ENCODE results near the gene ZNF8. TPM values are rescaled to one million over a fixed set of nuclear protein-coding genes. Genes with fewer than 3 reads are reported as not detected.
A peak's percentile ranks its signal among the peaks of the same experiment; 100 is the strongest.
"Not testable (repeated sequence)": the region's sequence is repeated elsewhere in the genome, so short reads cannot be mapped to it uniquely, and the experiment has no call there.

The ZNF8 gene
- total RNA-seq (2014; rRNA removed; shearing (Covaris generic)): 2.9 and 3.6 TPM in 2 replicates
- 2.1 and 2.3 TPM in 2 replicates for polyA plus RNA-seq (2015; cell fraction: cytosol; rRNA removed)
- 7.3 and 7.4 TPM in 2 replicates for polyA plus RNA-seq (2015; cell fraction: nucleus; rRNA removed)

- in situ Hi-C loops (cut with HindIII; ENCODE audit: low pct_unique_long_range_greater_than_20kb, low sequenced_read_pairs): no loop called here
- DNase-seq (ENCODE audit: low read depth, low spot score): peak; percentile 97
Observed at GRCh38 chr19:58278541-58279041, at the start of gene ZNF8. ZNF8 (plus strand) TSS chr19:58278955; CDS start chr19:58279082, 127 bp downstream.

GRCh38 chr19:58229255-58229639, 49.5 kb upstream of the ZNF8 start:
- no peak for DNase-seq (ENCODE audit: low read depth, low spot score)
- in situ Hi-C loops (cut with HindIII; ENCODE audit: low pct_unique_long_range_greater_than_20kb, low sequenced_read_pairs): no loop called here

- in situ Hi-C loops (cut with HindIII; ENCODE audit: low pct_unique_long_range_greater_than_20kb, low sequenced_read_pairs): no loop called here
- DNase-seq (ENCODE audit: low read depth, low spot score): no peak
Observed at GRCh38 chr19:58237324-58237723, 41.4 kb upstream of the ZNF8 start.

GRCh38 chr19:58243351-58243750, 35.4 kb upstream of the ZNF8 start:
- in situ Hi-C loops (cut with HindIII; ENCODE audit: low pct_unique_long_range_greater_than_20kb, low sequenced_read_pairs): no loop called here
- DNase-seq (ENCODE audit: low read depth, low spot score): no peak

GRCh38 chr19:58248886-58249285, 29.9 kb upstream of the ZNF8 start:
- no peak for DNase-seq (ENCODE audit: low read depth, low spot score)
- in situ Hi-C loops (cut with HindIII; ENCODE audit: low pct_unique_long_range_greater_than_20kb, low sequenced_read_pairs): no loop called here

- in situ Hi-C loops (cut with HindIII; ENCODE audit: low pct_unique_long_range_greater_than_20kb, low sequenced_read_pairs): no loop called here
Observed at GRCh38 chr19:58252102-58252685, 26.6 kb upstream of the ZNF8 start.

GRCh38 chr19:58258259-58258658, 20.5 kb upstream of the ZNF8 start:
- in situ Hi-C loops (cut with HindIII; ENCODE audit: low pct_unique_long_range_greater_than_20kb, low sequenced_read_pairs); DNase-seq (ENCODE audit: low read depth, low spot score): not testable (repeated sequence)

More at GRCh38 chr19:58252102-58252685, 26.6 kb upstream of the ZNF8 start:
- no peak for DNase-seq (ENCODE audit: low read depth, low spot score)

- in situ Hi-C loops (cut with HindIII; ENCODE audit: low pct_unique_long_range_greater_than_20kb, low sequenced_read_pairs): no loop called here
- no peak for DNase-seq (ENCODE audit: low read depth, low spot score)
Observed at GRCh38 chr19:58261600-58261967, 17.2 kb upstream of the ZNF8 start.

- in situ Hi-C loops (cut with HindIII; ENCODE audit: low pct_unique_long_range_greater_than_20kb, low sequenced_read_pairs): no loop called here
- DNase-seq (ENCODE audit: low read depth, low spot score): no peak
Observed at GRCh38 chr19:58261968-58262921, 16.5 kb upstream of the ZNF8 start.

GRCh38 chr19:58262922-58263296, 15.8 kb upstream of the ZNF8 start:
- no peak for DNase-seq (ENCODE audit: low read depth, low spot score)
- in situ Hi-C loops (cut with HindIII; ENCODE audit: low pct_unique_long_range_greater_than_20kb, low sequenced_read_pairs): no loop called here

- in situ Hi-C loops (cut with HindIII; ENCODE audit: low pct_unique_long_range_greater_than_20kb, low sequenced_read_pairs): no loop called here
- DNase-seq (ENCODE audit: low read depth, low spot score): no peak
Observed at GRCh38 chr19:58265100-58265499, 13.7 kb upstream of the ZNF8 start.

- no peak for DNase-seq (ENCODE audit: low read depth, low spot score)
- in situ Hi-C loops (cut with HindIII; ENCODE audit: low pct_unique_long_range_greater_than_20kb, low sequenced_read_pairs): no loop called here
Observed at GRCh38 chr19:58268344-58268743, 10.4 kb upstream of the ZNF8 start.

- DNase-seq (ENCODE audit: low read depth, low spot score): no peak
- in situ Hi-C loops (cut with HindIII; ENCODE audit: low pct_unique_long_range_greater_than_20kb, low sequenced_read_pairs): no loop called here
Observed at GRCh38 chr19:58274771-58275201, 4.0 kb upstream of the ZNF8 start.

GRCh38 chr19:58275564-58275963, 3.2 kb upstream of the ZNF8 start:
- in situ Hi-C loops (cut with HindIII; ENCODE audit: low pct_unique_long_range_greater_than_20kb, low sequenced_read_pairs): no loop called here
- no peak for DNase-seq (ENCODE audit: low read depth, low spot score)

- in situ Hi-C loops (cut with HindIII; ENCODE audit: low pct_unique_long_range_greater_than_20kb, low sequenced_read_pairs): no loop called here
- no peak for DNase-seq (ENCODE audit: low read depth, low spot score)
Observed at GRCh38 chr19:58277197-58277596, 1.6 kb upstream of the ZNF8 start.

- DNase-seq (ENCODE audit: low read depth, low spot score): no peak
- in situ Hi-C loops (cut with HindIII; ENCODE audit: low pct_unique_long_range_greater_than_20kb, low sequenced_read_pairs): no loop called here
Observed at GRCh38 chr19:58277748-58278540, 811 bp upstream of the ZNF8 start.

GRCh38 chr19:58279042-58279924, 528 bp downstream of the ZNF8 start:
- in situ Hi-C loops (cut with HindIII; ENCODE audit: low pct_unique_long_range_greater_than_20kb, low sequenced_read_pairs): no loop called here

More at GRCh38 chr19:58279042-58279924, 528 bp downstream of the ZNF8 start:
- DNase-seq (ENCODE audit: low read depth, low spot score): peak; percentile 27
